ENCODE data around the gene TCF7L1.

Gene TCF7L1

DNA sequence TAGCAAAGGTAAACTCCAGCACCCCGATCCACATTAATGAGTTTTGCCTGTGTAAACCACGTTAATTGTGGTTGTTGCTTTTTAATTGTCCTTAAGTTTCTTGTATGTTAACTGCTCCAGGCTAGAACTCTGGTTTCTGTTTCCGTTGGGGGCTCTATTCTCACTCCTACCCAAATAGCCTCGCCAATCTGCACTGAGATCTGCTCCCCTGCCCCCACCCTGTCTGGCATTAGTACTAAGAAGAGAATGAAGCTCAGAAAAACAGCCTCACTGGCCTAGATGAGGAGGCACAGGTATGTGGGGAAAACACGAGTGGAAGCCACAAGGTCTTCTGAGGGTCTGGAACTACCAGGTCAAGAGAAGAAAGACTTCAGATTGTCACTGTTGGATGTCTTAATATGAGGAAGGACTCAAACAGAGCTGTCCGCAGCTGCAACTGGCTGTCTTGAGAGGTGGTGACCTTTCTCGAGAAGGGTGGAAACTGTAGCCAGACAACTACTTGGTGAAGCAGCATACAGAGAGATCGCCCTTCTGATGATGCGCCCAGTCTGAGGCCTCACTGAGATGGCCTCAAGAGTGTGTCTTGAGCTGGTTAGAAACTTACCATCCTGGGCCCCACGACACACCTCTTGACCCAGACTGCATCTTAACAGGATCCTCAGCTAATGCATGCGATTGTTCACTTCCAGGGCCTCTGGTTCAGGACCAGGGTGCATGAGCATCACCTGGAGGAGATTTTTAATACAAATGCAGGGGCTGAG, 121.5 kb downstream of the TCF7L1 start:
- DNase-seq (ENCODE audit: low read depth, low spot score), result no peak

DNA sequence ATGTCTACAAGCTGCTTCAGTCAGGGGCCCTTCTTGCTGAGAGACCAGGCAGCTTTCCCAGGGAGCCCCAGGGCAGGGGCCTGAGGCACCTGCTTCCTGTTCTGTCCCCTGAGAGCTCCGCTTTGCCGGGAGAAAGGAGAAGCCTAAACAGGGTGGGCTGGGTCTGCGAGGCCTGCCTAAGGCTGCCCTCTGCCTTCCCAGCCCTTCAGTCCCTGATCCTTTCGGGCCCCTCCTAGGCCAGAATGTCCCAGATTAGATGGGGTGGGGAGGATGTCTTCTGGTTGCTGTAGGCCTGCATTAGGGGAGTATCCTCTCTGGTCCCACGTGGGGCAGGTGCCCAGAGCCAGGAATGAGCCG, 122.2 kb downstream of the TCF7L1 start:
- DNase-seq (ENCODE audit: low read depth, low spot score), result no peak

DNA sequence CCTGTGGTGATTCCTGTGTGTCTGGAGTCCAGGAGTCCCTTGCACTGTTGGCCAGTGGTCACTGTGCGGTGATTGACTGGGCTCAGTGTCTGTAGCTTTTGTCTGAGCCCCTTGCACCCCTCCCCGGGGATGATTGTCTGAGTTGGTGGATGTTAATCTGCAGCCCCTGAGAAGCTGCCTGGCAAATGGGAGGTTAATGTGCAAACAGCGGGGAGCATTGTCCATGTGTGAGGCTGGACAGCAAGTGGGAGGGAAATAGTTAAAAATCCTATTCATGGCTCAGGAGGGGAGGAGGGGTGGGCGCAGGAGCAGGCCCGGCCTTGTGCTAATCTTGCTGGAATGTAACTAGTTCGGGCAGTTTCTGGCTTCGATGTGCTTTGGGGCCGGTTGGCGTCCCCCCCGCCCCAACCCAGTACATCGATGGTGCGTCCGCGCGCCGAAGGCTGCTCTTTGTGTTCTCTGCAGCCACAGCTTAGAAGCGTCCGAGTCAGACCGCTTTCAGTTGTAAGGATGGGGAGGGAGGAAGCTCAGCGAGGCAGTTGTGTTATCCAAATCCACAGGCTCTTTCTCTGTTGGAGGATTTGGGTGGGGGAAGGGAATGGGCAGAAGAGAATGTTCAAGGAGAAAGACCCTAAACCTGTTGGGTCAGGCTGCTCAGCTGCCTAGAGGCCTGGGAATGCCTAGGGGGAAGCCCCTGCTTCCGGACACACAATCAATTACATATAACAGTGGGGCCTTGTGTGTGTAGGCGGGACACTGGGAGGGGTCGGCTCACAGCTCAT, 122.8 kb downstream of the TCF7L1 start:
- peak; percentile 93 for DNase-seq (ENCODE audit: low read depth, low spot score)

DNA sequence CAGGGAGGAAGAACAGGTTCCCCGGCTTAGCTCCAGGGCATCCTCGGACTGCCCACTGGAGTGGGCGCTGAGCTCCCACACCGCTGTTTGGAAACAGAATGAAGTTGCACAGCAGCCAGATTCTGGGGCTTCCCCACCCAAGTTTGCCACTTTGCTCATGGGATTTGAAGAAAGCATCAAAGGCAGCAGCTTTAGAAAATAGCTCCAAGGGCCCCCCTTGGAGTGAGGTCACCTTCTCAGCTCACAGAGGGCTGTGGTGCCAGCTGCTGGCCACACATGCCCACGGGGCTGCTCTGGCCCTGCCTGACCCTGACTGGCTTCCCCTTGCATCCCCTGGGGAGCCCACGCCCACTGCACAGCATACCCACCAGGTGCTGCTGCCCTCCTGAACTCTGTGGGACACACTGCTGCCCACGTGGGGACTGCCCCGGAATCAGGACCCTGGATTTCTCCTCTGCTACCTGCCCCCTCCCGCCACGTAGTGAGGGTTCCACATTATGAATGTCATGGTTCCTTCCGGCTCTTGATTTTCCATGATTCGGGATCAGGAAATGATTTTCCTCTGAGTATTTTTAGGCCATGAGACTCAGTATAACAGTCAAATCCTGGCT, 124.3 kb downstream of the TCF7L1 start:
- no peak for DNase-seq (ENCODE audit: low read depth, low spot score)

DNA sequence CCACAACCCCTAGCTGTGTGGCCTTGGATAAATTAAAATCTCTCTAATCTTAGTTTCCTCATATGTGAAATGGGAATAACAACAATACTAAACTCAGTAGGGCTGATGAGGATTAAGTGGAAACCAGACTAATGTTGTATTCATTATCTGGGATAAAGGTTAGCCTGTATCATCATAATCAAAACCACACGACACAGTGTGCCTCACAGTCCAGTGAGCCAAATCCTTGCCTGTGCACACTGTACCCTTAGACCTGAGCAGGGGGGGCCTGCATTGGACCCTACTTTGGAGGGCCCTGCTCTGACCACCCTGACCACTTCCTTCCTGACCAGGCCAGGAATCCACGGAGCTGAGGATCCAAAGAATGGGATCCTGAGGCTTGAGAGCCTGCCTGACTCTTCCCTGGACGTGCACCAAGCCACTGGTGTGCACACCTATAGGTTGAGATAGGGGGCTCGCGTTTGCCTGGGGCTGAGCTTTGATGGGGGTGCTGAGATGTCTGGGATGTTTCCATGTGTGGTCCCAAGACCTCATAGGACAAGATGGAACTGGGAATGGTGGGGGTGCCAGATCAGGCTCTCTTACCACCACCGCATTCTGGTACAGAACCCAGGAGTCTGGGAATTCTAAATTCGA, 124.9 kb downstream of the TCF7L1 start:
- DNase-seq (ENCODE audit: low read depth, low spot score), result no peak

DNA sequence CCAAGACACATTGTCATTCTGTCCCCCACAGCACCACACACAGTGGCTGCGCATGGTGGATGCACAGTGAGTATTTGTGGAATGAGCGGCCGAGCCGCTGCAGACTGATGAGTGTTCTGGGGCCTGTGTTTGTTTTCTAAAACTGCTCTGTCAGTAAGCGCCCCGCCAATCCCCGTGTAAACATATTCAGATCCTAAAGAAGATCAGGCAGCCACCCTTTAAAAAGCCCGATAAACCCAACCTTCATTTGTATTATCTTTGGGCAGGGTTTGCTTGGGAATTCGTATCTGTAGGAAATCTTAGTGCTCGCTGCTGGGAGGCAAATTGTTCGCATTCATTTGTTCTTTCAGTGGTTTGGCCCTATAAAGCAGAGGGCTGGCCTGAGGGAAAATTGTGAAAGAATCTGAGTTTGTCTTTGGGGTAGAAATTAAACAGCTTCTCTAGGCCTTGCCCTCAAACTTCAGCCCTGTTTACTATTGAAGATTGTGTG, 126.0 kb downstream of the TCF7L1 start:
- DNase-seq (ENCODE audit: low read depth, low spot score), result no peak

DNA sequence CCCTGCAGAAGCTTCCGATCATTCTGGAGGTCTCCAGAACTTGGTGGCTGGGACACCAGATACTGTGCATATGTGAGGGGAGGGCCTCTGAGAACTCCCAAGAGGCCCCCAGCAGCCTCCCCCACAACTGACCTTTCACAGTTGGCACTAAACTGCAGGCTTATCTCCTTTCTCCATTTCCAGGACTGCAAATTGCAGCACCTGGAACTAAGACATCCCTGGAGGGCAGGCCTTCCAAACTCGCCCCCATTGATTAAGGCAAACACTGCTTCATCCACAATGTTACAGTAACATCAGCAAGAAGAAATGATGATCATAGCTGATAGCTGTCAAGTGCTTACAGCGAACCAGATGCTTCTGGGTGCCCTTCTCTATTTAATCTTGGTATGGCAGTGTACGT, 126.7 kb downstream of the TCF7L1 start:
- DNase-seq (ENCODE audit: low read depth, low spot score), result no peak

DNA sequence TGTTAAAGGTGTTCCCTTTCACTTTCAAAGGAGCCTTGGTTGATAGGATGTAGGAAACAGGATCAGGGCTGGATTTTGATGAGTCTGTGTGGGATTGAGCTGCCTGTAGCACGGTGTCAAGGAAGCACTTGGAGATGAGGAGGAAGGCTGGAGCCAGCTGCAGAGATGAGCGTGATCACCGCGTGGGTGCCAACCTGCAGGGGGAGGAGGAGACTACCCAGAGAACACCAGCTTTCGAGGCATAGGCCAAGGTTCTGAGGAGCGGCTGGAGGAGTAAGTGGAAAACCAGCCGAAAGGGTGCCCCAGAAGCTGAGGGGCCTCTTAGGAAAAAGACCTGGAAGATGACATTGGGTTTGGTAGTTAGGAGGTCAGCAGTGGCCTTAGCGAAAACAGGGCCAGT, 130.4 kb downstream of the TCF7L1 start:
- no peak for DNase-seq (ENCODE audit: low read depth, low spot score)

DNA sequence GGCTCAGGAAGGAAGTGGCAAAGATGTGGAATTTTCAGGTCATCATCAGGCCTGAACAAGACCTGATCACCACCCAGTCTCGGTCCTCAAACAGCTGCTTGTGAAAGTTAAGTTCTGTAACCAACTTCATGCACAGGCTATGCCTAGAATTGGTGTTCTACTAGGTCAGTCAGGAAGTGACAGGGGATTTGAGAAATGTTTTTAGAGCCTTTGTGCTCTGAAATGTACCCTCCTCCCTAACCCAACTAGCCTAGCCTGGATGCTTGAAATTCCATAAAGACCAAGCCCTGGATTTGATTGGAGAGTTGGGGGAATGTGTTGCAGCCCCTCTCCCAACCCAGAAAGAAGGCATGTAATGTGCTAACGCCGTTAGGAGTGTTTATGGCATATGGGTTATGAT, 131.3 kb downstream of the TCF7L1 start:
- no peak for DNase-seq (ENCODE audit: low read depth, low spot score)

DNA sequence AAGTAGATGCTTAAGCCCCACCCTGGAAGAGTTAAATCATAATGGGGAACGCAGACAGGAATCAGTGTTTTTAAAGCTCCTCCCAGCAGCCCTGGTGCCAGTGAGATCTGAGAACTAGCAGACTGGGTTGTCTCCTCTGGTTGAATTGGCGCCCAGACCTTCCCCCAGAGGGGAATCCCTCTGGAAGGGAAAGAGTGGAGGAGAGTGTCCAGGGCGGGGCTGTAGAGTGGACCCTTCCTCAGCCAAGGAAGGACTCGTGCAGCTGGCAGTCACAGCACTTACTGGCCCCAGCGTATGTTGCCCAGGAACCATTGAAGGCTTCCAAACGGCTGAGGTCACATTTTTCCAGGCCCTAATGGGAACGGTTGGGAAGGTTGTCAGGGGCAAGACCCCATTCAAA, 132.1 kb downstream of the TCF7L1 start:
- DNase-seq (ENCODE audit: low read depth, low spot score), result no peak

DNA sequence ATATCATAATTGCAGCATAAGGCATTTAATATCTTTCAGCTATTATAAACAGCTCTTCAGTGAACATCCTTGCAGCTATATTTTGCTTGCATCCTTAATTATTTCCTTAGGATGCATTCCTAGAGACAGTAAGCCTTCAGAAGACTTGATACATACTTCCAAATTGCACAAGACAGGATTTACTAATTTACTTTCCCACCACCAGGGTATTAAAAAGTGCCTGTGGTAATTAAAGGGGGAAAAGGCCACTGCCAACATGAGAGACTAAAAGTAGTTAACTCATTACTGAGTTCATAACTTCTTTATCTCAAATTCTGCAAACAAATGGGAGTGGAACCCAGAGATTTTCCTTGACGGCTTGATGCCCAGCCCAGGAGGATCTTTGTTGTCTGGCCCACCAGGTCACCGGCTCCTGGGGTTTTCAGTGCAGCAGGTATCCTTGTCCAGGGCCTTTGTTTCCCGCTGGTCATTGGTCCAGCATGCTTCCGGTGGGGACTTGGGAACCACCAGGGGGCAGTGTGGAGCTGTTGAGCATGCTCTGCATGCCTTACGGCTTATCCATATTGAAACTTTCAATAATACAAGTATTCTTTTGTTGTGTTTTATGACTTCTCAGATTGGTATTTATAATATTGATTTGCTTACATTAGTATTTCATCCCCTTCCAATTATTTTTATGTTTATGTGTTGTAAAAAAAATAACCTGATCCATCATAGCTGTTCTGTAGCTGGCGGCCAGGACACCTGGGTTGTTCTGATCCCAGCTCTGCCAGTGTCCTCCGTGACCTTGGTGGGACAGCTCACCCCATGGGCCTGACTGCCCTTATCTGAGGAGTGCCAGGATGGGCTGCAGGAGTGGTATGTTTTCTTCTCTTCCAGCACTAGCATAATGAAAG, 133.2 kb downstream of the TCF7L1 start:
- no peak for DNase-seq (ENCODE audit: low read depth, low spot score)

DNA sequence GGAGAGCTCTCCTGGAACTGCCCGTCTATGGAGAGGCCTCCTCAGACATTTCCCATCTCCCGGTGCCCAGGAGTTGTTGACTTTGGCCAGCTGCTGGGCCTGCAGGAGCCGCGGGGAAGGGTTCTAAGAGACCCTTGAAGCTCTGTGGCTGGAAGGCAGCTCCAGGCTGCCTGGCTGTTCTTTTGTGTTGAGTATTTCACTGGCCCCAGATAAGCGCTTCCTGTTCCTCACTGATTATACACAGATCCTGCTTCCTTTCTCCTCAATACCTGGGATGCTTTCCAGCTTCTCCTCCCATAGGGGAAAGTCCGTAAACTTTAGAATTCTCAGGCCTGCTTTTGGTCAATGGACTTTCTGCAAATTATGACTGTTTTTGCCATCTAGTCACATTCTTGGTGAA, 136.8 kb downstream of the TCF7L1 start:
- DNase-seq (ENCODE audit: low read depth, low spot score), result no peak

DNA sequence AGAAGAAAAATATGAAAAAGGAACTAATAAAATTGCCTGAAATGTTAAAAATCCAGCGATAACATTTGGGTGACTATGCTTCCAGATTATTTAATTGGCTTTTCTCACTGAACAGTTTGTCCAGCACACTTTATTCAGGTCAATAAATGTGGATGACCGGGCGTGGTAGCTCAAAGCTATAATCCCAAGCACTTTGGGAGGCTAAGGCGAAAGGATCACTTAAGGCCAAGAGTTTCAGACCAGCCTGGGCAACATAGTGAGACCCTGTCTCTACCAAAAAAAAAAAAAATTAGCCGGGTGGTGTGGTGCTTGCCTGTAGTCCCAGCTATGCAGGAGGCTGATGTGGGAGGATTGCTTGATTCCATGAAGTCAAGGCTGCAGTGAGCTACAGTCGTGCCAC, 139.2 kb downstream of the TCF7L1 start:
- DNase-seq (ENCODE audit: low read depth, low spot score), result no peak

DNA sequence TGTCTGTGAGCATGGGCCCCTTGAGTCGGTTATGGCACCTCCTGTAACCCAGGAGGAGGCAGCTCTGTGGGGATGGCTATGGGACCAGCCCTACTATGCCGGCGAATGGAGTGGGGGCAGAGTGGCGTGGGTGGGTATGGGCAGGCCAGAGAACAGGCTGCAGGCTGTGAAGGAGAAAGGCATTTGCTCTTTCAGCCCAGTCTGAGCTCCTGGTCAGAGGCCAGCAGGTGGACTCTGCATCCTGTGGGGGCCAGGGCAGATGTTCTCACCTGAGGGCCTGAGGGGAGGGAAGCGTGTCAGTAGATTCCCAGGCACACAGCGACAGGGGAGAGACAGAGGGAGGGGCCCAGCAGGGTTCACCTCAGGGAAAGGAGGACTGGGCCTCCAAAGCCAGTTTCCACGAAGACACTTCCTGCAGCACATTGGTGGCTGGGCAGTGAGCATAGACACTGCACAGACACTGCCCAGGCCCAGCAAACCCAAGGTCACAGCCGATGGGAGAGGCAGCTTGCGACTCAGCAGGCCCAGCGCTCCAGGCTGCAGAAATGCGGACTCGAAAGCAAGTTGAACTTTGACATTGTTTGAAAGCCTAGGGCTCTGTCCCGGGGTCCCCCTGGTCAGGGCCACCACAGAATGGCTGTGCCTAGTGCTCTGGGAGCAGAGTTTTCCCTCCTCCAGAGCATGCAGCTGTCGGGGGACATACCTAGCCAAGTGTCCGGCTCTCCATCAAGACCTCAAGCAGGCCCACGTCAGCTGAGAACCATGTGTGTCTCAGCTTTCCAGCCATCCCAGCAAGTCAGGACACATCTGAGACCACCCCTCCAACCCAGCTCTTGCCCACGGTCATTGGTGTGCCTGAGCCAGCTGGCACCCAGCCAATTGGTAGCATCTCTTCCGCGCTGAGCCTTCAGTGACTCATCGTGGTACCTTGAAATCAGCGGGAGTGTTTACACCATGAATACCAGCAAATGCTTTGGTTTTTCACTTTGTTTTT, 140.8 kb downstream of the TCF7L1 start:
- DNase-seq (ENCODE audit: low read depth, low spot score), result no peak

DNA sequence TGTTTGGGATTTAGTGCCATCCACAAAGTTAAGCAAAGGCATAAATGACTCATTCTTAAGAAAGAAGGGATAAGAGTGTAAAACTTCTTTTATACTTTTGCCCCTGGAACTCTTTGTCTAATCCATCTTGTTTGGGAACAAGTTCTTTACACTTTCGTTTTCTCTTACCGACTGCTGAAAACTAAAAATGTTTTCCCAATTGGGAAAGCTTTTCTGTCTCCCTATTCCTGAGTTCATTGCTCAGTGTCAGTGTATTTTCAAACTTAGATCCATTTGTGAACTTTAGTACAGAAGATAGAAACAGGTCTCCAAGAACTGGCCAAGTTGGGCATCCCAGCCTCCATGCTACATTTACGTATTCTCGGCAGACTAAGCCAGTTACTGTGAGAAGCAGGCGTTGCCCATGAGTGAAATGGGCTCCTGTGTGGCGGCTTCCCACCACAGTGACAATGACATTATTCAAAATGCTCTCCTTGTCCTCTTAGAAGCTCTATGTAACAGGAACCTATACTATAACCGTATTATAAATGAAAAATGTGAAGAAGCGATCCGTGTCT, 142.9 kb downstream of the TCF7L1 start:
- no peak for DNase-seq (ENCODE audit: low read depth, low spot score)

DNA sequence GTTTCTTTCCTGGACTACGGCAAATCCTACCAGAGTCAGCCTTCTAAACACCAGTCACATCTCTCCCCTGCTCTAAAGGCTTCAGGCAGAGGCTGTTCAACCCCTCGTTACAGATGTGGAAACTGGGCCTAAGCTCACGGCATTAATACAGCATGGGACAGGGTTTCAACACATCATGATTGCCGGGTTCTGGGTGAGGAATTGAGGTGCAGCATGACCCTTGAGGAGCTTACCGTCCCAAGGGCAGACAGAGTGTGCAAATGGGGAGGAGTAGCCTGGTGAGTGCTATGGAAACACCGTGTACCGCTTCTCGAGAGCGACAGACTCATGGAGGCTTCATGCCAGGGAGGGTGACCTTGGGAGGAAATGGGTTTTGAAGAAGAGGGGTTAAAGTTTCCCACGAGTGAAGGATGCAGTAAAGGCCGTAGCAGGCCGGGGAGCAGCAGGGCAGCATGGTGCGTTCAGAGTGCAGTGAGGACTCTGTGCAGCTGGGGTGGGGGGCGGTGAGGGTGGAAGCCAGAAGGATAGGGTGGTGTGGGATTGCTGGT, 143.5 kb downstream of the TCF7L1 start:
- no peak for DNase-seq (ENCODE audit: low read depth, low spot score)

DNA sequence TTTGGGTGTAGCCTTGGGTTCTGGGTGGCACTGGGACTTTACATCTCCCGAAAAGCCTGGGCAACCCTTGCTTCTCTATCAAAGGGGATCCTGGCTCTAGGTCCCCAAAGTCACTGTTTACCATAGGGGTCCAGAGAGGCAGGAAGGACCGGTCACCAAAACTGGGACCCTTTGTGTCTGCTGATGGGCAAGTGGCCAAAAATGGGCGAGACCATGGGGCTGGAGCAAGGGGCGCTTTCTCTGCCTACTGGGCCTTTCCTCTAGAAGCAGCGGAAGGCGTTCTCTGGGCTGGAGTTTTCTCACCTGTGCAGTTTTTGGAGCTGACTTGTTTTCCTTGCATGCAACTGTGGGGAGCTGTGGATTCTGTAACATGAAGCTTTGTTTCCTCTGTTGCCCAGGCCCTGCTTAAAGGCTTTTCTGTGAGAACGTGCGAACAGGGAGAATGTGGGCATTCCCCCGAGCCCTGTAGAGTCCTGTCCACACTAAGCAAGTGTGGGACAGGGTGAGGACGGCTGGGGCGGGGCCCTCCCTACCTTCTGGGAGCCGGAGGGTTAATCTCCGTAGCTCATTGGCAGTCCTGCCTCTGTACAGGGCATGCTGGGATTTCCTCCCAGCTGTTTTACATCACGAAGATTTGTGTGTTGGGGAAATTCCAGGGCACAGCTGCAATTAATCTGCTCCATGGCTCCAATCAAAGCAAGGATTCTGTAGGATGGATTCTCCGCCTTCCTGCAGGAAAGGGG, 144.4 kb downstream of the TCF7L1 start:
- no peak for DNase-seq (ENCODE audit: low read depth, low spot score)

DNA sequence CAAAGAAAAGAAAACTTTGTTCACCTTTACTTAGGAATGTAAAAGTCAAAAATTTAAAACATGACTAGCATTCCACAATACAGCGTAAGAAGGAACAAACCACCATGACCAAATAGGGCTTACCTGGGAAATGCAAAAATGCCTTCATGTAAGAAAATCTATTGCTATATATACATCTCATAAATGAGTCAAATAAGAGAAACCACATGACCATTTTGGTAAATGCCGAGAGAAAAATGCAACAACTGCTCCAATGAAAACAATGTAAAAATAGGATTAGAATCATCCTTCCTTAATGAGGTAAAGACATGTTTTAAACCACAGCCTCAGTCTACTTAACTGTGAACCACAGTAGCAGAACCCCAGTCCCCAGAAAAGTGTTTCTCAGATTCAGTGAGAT, 145.2 kb downstream of the TCF7L1 start:
- DNase-seq (ENCODE audit: low read depth, low spot score), result no peak

DNA sequence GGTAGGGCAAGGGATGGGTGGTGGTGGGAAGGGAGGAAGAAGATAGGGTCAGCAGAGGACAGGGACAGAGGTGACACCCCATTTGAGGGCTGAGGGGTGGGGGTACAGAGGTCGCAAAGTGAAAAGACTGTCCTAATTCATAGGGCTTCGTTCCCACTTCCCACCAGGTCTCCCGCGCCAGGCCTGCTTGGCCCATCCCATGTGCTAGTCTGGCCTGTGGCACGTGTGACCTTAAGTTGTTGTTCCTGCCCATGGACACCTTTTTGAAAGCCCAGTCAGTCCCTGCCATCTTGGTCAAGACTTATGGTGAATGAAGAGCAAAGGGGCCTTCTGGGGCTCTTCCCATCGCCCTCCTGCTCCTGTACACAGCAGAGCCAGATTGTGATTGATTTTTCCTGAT, 148.4 kb downstream of the TCF7L1 start:
- DNase-seq (ENCODE audit: low read depth, low spot score), result no peak
